Stomach (tissue), 9 donors: ENCODE measurements around the gene SLC22A13. TPM values are rescaled to one million over a fixed set of nuclear protein-coding genes. Genes with fewer than 3 reads are reported as not detected.

ENCODE experiments used
- DNase-seq, 2 donors: peaks; one replicate each; pipeline versions ENCODE4 v3.0.0 to v3.0.0-alpha.2; 2013 to 2019
- H3K27ac ChIP-seq, 5 donors: fragments of 200-600 bp in 4 of 5; sonication (generic) in 4 of 5; one replicate each; pipeline ENCODE4 v1.5.1; 2013 to 2019; ENCODE audit warnings: mild to moderate bottlenecking in 1 of 5, moderate library complexity in 1 of 5
- H3K27me3 ChIP-seq, 3 donors: fragments of 200-600 bp; sonication (generic); one replicate each; pipeline ENCODE4 v1.5.1; 2017 to 2019; ENCODE audit warnings: mixed run types in 1 of 3
- H3K36me3 ChIP-seq, 4 donors: fragments of 200-600 bp; sonication (generic); 1 replicate in 3 of 4; 2 replicates in 1 of 4; pipeline ENCODE4 v1.5.1; 2016 to 2019
- H3K4me1 ChIP-seq, 4 donors: fragments of 200-600 bp; sonication (generic); one replicate each; pipeline ENCODE4 v1.5.1; 2016 to 2019
- H3K4me3 ChIP-seq, 4 donors: fragments of 200-600 bp; sonication (generic) in 3 of 4; one replicate each; pipeline ENCODE4 v1.5.1; 2016 to 2019; ENCODE audit warnings: mild to moderate bottlenecking in 1 of 4
- H3K9me3 ChIP-seq, 4 donors: fragments of 200-600 bp; sonication (generic); one replicate each; pipeline ENCODE4 v1.5.1; 2016 to 2019
- EP300 ChIP-seq: sonication (generic); formaldehyde crosslinking; IDR thresholded peaks from one replicate; pipeline ENCODE4 v1.6.1; 2017; ENCODE audit warnings: antibody characterized with exemption
- POLR2A ChIP-seq, 4 donors: fragments of 450-650 bp; IDR thresholded peaks; one replicate each; pipeline ENCODE4 v1.6.1; 2016; ENCODE audit warnings: antibody characterized with exemption in 4 of 4, control low read depth in 2 of 4, mild to moderate bottlenecking in 1 of 4, moderate library complexity in 1 of 4
- POLR2AphosphoS5 ChIP-seq, 3 donors: sonication (generic); formaldehyde crosslinking; IDR thresholded peaks; one replicate each; pipeline ENCODE4 v1.6.1; 2016; ENCODE audit warnings: antibody characterized with exemption in 3 of 3
- WGBS, 5 donors: extraction: QIAGEN DNeasy Blood & Tissue Kit in 3 of 5; methylation state at CpG; one replicate each; pipeline versions ENCODE4 v1.1.5 to v1.1.7; 2013 to 2018; 5-methylcytosine and 5-hydroxymethylcytosine counted together
- intact Hi-C: fragments of 100-400 bp; cut with DNase I; formaldehyde crosslinking; loops from one replicate; pipeline ENCODE4 v1.15.1; 2023; ENCODE audit warnings: low total_unique reads
- polyA plus RNA-seq, 3 donors: library from polyadenylated mRNA; stranded (reverse); fragments of 200-250 nt; gene quantifications; one replicate each; pipeline ENCODE4 v1.2.3, GENCODE V29; 2013
- total RNA-seq, 5 donors: library from RNA; depleted of rRNA; stranded (reverse); fragments of >200 nt; gene quantifications; one replicate each; pipeline versions ENCODE4 v1.1.0 to v1.2.3, GENCODE V29; 2014 to 2016
- TF ChIP-seq, protein P1 (sequence below), 7 experiments: fragments of 450-650 bp in 4 of 7; fragments of 200-600 bp in 3 of 7; sonication (generic) in 3 of 7; IDR thresholded peaks; one replicate each; pipeline ENCODE4 v1.5.1; 2016 to 2019; ENCODE audit warnings: antibody characterized with exemption in 7 of 7, control low read depth in 2 of 7, mild to moderate bottlenecking in 1 of 7
- donor health status: healthy with polysubstance abuse.
- donor health status: Bipolar disorder and iron deficiency.
- donor health status: healthy.

SLC22A13 gene
- total and polyA plus RNA-seq, 8 donors, result 0.05 to 0.73 (median 0.29) TPM; not detected in 5

DNA sequence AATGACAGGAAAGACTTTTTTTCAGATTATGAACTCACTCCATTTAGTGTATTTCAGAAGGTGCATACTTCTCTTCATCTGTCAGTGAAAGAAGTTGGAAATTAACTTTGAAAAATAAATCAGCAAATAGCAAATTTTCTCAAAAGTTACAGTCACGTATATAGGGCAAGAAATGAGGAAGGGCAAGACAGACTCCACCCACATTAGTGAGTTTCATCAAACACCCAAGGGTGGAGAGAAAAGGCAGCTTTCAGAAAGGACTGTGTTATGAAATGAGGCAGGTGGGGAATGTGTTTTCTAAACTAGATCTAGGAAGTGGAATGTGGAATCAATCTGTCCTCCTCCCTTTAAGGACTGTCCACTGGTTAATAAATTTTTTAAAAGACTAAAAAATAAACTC is 2.9 kb downstream of the SLC22A13 start:
- TF ChIP-seq POLR2AphosphoS5 (IDR thresholded peaks at IDR 0.05) (no peak), EP300 (no peak), POLR2A (IDR thresholded peaks at IDR 0.05) (no peak)
- TF ChIP-seq, protein P1, sequence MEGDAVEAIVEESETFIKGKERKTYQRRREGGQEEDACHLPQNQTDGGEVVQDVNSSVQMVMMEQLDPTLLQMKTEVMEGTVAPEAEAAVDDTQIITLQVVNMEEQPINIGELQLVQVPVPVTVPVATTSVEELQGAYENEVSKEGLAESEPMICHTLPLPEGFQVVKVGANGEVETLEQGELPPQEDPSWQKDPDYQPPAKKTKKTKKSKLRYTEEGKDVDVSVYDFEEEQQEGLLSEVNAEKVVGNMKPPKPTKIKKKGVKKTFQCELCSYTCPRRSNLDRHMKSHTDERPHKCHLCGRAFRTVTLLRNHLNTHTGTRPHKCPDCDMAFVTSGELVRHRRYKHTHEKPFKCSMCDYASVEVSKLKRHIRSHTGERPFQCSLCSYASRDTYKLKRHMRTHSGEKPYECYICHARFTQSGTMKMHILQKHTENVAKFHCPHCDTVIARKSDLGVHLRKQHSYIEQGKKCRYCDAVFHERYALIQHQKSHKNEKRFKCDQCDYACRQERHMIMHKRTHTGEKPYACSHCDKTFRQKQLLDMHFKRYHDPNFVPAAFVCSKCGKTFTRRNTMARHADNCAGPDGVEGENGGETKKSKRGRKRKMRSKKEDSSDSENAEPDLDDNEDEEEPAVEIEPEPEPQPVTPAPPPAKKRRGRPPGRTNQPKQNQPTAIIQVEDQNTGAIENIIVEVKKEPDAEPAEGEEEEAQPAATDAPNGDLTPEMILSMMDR (IDR thresholded peaks at IDR 0.05), result no peak
- Histone ChIP-seq H3K4me3 (no peak overlapping the region), H3K36me3 (peaks cover 0 to 5% (median 0%) of the 10 kb centered on the region in 4 donors), H3K27me3 (no peaks in the 10 kb centered on the region), H3K9me3 (no peaks in the 10 kb centered on the region), H3K27ac (no peak overlapping the region), H3K4me1 (no peaks in the 10 kb centered on the region)
- intact Hi-C loops, result no loop called here
- no peak for DNase-seq
- 60 to 86% (median 69%) methylated on average over 1 of the region's 1 CpG for WGBS, 5 donors

DNA sequence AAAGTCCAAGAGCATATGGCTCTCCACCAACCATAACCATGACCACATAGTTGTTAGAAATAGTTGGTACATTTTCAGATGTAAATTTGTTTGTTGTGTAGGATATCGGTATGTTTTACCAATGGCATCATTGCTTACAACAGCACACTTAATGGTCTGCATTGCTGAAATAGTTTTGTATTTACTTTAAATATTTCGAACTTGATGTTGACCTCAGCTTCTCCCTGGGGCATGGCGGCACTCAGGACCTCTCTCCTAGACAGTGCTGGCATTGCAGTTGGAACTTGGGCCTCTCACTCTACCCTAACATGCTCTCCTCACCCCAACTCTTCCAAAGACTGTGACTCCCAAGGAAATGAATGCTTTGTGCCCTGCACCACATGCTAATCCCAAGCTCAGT is 5.0 kb downstream of the SLC22A13 start:
- Histone ChIP-seq H3K27ac (no peak overlapping the region), H3K36me3 (peaks cover 0 to 21% (median 10%) of the 10 kb centered on the region in 4 donors), H3K27me3 (no peaks in the 10 kb centered on the region), H3K9me3 (no peaks in the 10 kb centered on the region), H3K4me1 (no peaks in the 10 kb centered on the region), H3K4me3 (no peak overlapping the region)
- intact Hi-C loops, result no loop called here
- 86 to 94% (median 89%) methylated on average over 3 of the region's 3 CpGs for WGBS, 5 donors
- TF ChIP-seq EP300, result no peak
- no peak for TF ChIP-seq POLR2AphosphoS5 (IDR thresholded peaks at IDR 0.05)
- TF ChIP-seq, protein P1 (IDR thresholded peaks at IDR 0.05), result no peak
- no peak for TF ChIP-seq POLR2A (IDR thresholded peaks at IDR 0.05)
- DNase-seq, result no peak

DNA sequence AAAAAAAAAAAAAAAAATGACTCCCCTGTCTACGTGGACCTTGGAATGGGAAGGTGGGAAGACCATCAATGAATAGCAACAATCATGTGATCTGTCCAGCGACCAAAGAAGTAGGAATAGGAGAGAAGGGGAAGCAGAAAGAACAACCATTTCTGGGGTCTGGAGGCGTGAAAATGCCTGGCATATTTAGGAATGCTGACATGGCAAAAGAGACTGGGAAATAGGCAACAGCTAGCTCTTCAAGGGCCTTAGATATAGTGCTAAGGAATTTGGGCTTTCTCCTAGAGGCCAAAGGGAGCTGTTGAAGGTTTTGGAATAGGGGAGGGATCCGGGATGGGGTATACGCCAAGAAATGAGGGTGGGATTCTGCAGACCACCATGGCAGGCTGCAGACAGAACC is 5.9 kb downstream of the SLC22A13 start:
- TF ChIP-seq, protein P1 (IDR thresholded peaks at IDR 0.05), result no peak
- no peak for TF ChIP-seq EP300
- no peak for TF ChIP-seq POLR2A (IDR thresholded peaks at IDR 0.05)
- TF ChIP-seq POLR2AphosphoS5 (IDR thresholded peaks at IDR 0.05), result no peak
- WGBS, 5 donors, result 92 to 98% (median 94%) methylated on average over 5 of the region's 5 CpGs
- Histone ChIP-seq H3K9me3 (no peaks in the 10 kb centered on the region), H3K4me1 (no peaks in the 10 kb centered on the region), H3K36me3 (peaks cover 0 to 26% (median 17%) of the 10 kb centered on the region in 4 donors), H3K27ac (no peak overlapping the region), H3K4me3 (no peak overlapping the region), H3K27me3 (no peaks in the 10 kb centered on the region)
- no peak for DNase-seq
- intact Hi-C loops, result no loop called here

DNA sequence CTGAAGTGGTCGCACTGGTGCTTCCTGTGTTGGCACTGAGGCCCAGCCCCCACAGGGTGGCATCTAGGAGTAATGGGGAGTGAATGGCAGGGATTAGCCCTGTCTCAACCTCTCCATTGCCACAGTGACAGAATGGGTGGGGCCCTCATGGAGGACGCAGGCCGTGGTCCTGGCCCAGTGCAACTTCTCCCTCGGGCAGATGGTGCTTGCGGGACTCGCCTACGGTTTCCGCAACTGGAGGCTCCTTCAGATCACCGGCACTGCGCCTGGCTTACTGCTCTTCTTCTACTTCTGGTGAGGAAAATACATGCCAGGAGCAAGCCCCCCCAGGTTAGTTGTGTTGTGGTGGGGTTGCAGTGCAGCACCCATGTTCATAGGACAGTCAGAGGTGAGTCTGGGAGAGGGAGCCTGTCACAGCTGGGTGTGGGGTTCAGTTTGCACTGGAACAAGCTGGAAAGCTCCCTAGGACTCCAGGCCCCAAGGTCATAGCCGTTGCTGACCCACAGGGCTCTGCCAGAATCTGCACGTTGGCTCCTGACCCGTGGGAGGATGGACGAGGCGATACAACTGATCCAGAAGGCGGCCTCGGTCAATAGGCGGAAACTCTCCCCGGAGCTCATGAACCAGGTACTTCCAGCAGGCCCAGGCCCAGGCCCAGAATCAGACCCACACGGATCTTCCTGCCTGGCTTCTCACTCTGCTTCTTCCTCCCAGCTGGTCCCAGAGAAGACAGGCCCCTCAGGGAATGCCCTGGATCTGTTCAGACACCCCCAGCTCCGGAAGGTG is 9.4 kb downstream of the SLC22A13 start:
- DNase-seq, result no peak
- 91 to 97% (median 95%) methylated on average over 10 to 21 of the region's 21 CpGs for WGBS, 5 donors
- no peak overlapping the region for H3K27ac ChIP-seq

More for the DNA sequence above, 9.4 kb downstream of the SLC22A13 start:
- Histone ChIP-seq H3K4me3 (no peak overlapping the region), H3K4me1 (no peaks in the 10 kb centered on the region), H3K36me3 (peaks cover 0 to 41% (median 27%) of the 10 kb centered on the region in 4 donors), H3K27me3 (no peaks in the 10 kb centered on the region), H3K9me3 (no peaks in the 10 kb centered on the region)
- TF ChIP-seq POLR2AphosphoS5 (IDR thresholded peaks at IDR 0.05) (no peak), EP300 (no peak), POLR2A (IDR thresholded peaks at IDR 0.05) (no peak)
- TF ChIP-seq, protein P1 (IDR thresholded peaks at IDR 0.05), result no peak
- intact Hi-C loops, result no loop called here
